Stimulated activated CD8-positive, alpha-beta memory T cell treated with anti-CD3 and anti-CD28 coated beads, Interleukin-15, amount 100 ng/mL, for 24 hours (primary cell): Measurements from ENCODE around the gene GPX1.
A peak's percentile ranks its signal among the peaks of the same experiment; 100 is the strongest.
"Not testable (repeated sequence)": the region's sequence is repeated elsewhere in the genome, so short reads cannot be mapped to it uniquely, and the experiment has no call there.

Experiments used
- DNase-seq: peaks from one replicate; pipeline ENCODE4 v3.0.0-alpha.2; 2020; ENCODE audit warnings: low read depth

GPX1 gene

DNA sequence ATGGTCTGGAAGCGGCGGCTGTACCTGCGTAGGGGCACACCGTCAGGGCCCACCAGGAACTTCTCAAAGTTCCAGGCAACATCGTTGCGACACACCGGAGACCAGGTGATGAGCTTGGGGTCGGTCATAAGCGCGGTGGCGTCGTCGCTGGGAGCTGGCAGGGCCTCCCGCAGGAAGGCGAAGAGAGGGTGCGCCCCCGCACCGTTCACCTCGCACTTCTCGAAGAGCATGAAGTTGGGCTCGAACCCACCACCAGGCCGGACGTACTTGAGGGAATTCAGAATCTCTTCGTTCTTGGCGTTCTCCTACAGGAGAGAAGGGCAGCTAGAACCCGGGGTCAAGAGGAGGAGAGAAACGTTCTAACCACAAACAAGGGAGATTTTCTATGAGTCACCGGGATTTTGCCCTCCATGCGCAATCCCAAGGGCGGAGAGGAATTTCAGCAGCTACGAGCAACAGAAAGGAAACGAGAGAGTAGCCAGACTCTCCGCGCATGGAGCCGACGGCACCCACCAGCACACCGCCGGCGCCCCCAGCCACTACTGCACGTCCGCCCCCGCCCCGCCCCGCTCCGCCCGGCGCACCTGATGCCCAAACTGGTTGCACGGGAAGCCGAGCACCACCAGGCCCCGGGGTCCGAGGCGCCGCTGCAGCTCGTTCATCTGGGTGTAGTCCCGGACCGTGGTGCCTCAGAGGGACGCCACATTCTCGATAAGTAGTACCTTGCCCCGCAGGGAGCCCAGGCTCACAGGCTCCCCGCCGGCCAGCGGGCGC is 523 bp downstream of the GPX1 start:
- not testable (repeated sequence) for DNase-seq

DNA sequence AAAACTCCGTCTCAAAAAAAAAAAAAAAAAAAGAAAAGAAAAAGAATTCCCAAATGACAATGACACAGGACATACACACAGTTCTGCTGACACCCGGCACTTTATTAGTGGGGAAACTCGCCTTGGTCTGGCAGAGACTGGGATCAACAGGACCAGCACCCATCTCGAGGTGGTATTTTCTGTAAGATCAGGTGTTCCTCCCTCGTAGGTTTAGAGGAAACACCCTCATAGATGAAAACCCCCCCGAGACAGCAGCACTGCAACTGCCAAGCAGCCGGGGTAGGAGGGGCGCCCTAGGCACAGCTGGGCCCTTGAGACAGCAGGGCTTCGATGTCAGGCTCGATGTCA is 1.1 kb downstream of the GPX1 start:
- not testable (repeated sequence) for DNase-seq

DNA sequence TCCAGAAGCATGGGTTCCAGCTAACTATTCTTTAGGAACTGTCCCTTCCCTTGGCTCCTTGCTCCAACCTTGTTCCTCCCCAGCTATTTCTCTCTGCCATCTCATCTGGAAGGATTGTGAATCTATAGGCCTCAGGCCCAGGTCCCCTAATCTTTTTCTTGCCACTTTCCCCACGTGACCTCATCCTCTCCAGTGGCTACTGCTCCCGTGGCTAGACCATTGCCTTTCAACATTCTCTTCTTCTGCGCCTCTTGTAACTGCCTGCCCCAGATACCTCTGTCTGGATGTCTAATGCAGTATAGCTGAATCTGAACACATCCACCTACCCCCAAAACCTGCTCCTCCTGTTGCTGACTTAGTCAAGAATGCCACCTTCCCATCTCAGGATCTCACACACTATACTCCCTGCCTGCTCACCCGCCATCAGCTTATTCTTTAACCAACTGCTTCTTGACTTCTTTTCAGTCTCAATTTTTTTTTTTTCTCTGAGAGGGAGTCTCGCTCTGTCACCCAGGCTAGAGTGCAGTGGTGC is 5.2 kb downstream of the GPX1 start:
- no peak for DNase-seq

DNA sequence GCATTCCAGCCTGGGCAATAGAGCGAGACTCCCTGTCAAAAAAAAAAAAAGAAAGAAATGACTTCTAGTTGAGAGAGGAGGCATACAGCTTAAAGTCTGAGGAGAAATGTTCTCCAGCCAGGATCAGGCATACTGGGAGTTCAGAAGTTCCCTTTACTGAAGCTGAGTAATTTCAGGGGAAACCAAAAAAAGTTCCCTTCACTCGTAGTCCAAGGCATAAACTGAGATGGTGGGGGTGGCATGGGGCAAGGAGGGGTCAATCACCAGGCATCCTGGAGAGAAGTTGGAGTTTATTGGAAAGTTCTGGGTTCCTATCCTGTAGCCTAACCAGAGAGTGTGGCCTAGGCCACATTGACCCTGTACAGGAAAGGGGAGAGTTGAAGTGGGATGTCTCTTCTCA is 5.9 kb downstream of the GPX1 start:
- no peak for DNase-seq

DNA sequence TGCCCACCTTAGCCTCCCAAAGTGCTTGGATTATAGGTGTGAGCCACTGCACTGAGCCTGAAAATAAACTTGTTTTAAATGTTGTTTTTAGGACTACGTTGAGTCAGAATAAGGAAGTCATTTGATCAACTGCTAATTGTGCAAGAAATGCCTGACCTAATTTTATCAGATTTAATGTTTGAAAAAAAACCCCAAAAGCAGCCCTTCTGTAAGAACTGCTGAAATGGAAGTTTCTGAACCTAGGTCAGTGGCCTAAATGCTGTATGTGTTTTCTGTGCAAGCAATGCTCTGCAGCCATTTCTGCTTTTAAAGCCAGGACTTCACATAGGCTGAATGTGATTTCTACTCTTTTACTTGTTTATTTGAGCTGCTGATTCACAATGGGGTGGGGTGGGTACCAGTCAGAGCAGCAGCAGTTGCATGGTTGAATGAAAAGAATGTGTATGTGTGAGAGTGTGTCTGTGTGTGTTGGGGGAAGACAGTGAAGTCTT is 6.6 kb downstream of the GPX1 start:
- no peak for DNase-seq

DNA sequence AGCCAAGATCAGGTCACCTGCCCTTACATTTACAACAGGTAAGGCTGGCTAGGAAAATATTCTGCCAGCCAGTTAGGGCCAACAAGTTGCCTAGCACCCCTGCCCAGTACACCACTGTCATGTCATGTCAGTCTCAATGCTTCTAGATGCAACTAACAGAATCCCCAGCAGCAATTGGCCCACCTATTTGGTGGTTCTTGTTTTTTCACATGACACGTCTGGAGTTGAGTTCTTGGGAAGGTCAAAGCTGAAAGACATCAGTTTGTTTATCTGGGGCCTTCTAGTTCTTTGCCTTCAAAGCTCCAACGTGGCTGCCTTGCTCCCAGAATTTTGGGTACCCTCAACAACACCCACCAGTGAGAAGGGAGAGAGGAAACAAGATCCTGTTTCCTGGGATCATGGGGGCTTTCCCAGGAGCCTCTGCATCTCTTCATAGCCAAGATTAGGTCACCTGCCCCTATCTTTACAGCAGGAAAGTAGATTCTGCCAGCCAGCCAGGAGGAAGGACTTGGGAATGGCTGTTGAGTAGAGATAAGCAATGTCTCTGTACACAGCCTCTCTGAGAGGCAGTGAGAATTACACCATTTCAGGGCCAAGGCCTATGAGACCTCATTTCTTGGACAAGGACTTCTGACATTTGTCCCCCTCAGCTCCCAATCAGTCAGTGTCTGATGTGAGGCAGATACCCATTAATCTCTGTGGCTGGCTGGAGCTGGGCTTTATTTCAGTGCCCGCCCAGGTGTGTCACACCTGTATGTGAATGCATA is 8.6 kb downstream of the GPX1 start:
- no peak for DNase-seq

DNA sequence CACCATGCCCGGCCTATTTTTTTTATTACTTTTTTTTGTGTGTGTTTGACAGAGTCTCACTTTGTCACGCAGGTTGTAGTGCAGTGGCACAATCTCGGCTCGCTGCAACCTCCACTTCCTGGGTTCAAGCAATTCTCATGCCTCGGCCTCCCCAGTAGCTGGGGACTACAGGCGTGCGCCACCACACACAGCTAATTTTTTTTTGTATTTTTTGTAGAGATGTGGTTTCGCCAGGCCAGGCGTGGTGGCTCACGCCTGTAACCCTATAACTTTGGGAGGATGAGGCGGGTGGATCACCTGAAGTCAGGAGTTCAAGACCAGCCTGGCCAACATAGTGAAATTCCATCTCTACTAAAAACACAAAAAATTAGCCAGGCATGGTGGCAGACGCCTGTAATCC is 9.8 kb downstream of the GPX1 start:
- DNase-seq, result not testable (repeated sequence)

DNA sequence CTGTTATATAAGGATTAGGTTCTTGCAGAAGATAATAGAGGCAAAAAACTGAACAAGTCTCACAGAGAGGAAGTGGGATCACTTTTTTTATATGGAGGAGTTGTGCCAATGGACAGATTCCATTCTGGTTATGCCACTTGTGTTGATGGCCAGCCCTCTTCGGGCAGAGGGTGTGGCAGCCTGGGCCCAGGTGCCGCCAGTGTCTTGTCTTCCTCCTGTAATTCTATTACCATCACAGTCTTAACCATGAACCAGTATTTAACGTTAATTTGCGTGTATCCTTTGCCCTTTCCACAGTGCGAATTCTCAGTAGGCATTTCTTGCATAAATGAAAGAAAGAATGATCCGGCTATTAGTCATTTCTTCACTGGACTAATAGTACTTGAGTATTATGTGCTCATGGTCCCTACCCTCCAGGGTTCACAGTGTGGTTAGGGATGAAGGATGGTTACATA is 11.3 kb downstream of the GPX1 start:
- no peak for DNase-seq

DNA sequence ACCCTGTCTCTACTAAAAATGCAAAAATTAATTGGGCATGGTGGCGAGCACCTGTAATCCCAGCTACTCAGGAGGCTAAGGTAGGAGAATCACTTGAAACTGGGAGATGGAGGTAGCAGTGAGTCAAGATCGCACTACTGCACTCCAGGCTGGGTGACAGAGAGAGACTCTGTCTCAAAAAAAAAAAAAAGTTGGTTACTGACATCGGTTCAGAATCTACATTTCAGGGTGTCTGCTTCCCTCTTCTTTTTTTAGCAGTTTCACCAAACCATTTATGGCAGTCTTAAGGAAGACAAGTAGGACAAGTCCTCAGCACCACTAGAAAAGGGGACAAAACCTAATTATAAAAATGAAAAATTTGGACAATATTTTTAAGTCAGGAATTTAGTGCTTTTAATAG is 15.0 kb downstream of the GPX1 start:
- DNase-seq, result no peak

DNA sequence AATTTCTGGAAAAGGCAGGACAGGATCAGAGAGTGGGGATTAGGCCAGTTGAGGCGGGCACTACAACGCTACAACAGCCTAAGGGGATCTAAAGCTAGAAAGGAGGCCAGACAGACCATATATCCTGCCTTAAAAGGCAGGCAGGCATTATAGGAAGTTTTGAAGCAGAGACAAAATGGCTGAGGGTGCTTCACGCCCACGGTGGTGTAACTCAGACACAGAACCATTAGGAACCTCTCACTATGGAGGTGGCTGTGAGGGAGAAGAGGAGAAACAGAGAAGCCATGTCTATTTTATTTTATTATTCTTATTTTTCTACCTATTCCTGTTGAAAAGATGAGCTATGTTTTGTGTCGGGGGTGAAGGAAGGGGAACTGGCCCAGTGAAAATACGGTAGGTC is 16.2 kb downstream of the GPX1 start:
- no peak for DNase-seq

DNA sequence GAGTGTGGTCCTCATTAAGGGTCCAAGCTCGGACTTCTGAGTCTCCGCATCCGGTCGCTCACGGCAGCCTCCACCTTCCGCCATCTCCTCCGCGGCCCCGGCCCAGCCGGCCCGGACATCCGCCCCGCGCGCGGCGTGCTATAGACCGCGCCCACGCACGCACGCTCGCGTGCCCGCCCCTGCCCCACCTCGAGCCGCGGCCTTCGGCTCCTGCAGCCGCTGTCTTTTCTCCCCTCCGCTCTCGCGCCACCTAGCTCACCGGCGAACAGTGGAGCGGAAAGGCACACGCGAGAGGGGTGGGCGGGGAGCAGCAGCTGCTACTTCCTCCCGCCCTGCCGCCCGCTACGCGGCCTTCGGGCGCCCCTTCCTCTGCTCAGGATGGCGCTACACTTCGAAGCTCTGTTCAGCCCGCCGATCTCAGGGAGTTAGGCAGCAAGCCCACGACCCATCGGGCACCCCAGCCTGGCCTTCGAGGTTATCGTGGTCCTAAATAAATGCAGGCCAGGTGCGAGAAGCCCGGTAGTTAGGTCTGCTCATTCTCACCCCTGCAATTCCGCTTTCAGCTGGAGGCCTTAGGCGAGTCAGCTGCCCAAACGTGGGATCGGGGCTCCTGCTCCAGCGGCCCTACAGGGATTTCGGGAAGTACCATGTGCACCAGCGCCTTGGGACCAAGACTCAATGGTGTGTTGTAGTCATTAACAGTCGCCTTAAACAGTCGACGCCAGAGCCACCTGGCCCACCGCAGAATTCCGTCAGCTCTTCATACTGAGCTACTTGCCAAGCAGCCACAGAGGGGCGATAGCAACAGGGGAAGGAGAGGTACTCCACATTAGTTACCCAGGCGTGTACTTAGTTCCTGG is 18.0 kb downstream of the GPX1 start, which contains the start of gene USP4:
Gene USP4 (minus strand): TSS at position 113 of the 860 bp plus-strand sequence. CDS start 29 bp downstream, at position 84.
- peak; percentile 86 for DNase-seq

DNA sequence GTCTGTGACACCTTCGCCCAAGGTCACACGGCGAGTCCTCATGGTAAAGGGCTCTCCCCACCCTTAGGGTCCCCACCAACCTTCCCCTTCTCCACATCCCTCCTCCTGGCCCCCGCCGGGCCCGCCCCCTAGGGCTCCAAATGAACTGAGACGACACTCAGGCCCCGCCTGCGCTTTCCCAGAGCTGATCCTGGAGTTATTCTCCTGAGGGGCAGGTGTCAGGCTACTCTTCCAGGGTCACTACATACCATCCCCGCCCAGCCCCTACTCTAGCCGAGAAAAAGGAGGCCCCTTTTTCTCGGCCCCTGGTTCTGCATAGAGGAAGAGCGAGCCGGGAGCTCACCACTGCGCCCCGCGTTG is 18.6 kb downstream of the GPX1 start:
- DNase-seq, result no peak

DNA sequence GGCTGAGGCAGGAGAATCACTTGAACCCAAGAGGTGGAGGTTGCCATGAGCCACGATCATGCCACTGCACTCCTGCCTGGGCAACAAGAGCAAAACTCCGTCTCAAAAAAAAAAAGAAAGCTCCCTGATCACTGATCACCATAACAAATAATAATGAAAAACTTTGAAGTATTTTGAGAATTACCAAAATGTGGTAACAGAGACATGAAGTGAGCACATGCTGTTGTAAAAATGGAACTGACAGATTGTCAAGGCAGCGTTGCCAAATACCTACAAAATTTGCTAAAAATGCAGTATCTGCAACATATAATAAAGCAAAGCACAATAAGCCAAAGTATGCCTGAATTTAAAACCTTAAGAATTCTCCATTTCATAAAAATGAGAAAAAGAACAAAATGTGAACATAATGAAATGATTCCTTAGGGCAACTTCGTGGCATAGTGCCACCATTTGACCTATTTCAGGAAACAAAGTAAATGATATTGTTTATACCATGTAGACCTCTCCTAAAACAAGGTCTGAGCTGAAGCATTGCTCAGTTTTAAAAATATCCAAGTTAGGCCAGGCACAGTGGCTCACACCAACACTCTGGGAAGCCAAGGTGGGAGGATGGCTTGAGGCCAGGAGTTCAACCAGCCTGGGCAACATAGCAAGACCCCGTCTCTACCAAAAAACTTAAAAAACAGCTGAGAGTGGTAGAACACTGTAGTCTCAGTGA is 24.1 kb downstream of the GPX1 start:
- DNase-seq, result no peak

DNA sequence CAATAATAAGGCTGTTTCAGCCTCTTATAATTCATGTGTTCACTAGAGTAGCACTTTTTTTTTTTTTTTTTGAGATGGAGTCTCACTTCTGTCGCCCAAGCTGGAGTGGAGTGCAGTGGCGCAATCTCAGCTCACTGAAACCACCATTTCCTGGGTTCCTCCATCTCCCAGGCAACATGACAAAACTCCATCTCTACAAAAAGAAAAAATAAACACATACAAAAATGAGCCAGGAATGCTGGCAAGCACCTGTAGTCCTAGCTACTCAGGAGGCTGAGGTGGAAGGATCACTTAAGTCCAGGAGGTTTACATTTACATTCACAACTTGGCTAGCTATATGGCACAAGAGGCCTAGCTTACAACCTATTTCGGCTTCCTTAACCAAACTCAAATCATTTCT is 25.1 kb downstream of the GPX1 start:
- no peak for DNase-seq

DNA sequence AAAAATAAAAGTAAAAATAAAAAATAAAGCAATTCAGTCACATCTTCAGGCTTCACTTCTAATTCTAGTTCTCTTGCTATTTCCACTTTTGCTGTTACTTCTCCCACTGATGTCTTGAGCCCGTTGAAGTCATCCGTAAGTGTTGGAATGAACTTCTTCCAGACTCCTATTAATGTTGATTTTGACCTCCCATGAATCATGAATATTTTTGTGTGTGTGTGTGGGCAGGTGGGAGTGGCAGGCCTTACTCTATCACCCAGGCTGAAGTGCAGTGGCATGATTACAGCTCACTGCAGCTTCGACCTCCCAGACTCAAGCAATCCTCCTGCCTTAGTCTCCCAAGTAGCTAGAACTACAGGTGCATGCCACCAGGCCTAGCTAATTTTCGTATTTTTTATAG is 29.0 kb downstream of the GPX1 start:
- DNase-seq, result no peak

DNA sequence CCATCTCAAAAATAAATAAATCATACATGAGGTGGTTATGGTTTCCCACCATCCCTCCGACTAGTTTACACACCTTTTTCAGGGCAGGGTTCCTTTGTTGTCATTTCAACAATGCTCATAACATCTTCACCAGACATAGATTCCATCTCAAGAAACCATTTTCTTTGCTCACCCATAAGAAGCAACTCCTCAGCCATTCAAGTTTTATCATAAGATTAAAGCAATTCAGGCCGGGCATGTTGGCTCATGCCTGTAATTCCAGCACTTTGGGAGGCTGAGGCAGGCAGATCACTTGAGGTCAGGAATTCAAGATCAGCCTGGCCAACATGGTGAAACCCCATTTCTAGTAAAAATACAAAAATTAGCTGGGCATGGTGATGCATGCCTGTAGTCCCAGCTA is 29.8 kb downstream of the GPX1 start:
- not testable (repeated sequence) for DNase-seq

DNA sequence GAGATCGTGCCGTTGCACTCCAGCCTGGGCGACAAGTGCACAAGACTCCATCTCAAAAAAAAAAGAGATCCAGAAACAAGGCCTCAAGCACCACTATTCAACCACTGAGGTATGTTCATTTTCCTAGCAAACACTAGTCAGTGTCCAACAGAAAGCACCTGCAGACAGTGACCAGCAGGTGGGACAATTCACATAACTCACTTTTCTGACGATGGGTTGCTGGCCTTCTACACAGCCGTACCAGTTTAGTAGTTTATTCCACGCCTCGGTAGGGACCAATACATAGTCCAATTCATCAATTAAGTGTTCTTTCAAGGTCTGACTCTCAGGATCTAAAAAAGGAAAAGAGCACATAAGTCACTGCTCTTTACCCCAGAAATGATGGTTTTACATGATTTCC is 30.7 kb downstream of the GPX1 start:
- DNase-seq, result no peak

DNA sequence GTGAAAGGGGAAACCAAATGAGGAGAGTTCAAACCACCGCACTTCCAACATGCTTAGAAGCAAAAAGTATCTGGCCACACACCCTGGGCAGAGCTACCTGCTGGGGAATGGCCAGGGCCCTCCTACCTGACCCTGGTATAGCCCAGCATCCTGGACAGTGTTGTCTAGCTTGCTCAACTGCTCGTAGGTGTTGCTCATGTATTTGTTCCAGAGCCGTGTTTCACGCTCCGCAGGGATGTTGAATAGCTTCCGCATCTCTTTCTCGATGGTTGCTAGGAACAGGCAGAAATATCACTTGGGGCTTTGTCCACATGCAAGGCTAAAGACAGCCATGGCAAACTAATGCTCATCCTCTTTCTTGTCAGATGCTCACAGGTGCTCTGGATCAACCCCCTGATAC is 33.4 kb downstream of the GPX1 start:
- no peak for DNase-seq

DNA sequence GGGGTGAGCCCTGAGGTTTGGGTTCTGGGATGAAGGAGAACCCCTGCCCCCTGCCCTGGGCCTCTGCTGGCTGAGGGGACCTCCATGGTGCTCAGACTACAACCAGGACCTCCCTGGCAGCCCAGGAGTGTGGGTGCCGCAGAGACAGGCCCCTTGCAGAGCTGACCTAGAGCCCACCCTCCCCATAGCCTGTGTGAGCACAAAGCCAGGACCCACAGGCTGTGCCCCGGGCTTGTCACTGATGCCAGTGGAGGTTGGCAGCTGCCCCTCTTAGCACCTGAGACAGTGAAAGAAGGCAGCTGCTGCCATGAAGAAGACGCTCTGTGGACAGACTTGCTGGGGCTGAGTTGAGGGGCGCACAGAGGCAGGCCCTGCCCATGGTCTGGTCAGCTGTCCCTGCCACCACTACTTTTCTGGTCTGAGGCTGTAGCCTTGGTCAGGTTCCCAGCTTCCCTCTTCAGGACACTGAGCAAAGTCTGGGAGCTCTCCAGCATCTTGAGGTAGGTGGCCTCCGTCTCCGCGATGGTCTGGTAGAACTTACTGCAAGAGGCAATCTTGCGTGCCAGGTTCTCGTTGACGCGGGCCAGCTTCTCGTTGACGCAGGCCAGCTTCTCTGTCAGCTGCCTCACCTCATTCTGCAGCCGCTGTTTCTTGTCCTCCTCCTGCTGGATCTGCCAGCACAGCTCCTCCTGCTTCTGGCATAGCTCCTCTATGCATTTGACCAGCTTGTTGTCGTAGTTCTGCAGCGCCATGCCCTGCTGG is 41.3 kb downstream of the GPX1 start:
- DNase-seq, result no peak

DNA sequence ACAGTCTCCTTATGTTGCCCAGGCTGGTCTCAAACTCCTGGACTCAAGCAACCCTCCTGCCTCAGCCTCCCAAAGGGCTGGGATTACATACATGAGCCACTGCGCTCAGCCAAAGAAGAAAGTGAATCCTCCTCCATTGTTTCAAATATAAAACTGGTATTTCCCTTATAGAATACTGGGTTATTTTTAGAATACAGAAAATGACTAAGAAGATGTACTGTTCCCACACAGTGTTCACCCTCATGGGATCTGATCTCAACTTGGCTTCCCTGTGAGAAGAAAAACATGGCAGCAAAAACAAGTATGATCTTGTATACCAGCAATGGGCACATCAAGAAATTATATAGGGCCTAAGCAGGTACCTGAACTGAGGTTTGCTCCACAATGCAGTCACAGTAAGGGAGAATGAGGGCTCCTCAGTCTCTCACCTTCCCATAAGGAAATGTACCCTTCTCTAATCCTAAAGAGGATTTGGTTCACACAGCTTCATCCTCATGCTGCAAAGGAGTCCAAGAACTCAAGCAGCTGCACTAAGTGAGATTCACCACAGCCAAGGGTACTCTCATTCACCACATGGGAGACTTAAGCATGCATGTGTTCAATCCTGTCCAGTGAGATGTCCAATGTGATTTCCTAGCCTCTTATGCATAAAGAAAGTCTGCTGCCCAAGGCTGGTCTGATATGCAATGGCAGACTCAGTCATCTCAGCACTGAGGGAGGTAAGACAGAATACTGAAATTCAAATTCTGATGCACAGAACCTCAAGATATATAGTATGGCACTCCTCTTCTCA is 44.1 kb downstream of the GPX1 start:
- no peak for DNase-seq
